T-helper 2 cell treated with Interferon-gamma antibody and Interleukin-4, amounts not matched to agents 5 μg/mL and 100 μg/mL, for 36 hours (primary cell): Measurements from ENCODE around the gene DMRT1.

ENCODE experiments used
- DNase-seq: peaks from one replicate; pipeline ENCODE4 v3.0.0; 2021; ENCODE audit warnings: low spot score
- H3K27ac Mint-ChIP-seq: one replicate; pipeline ENCODE4 v1.8.0; 2021; ENCODE audit warnings: mild to moderate bottlenecking, mixed read lengths
- H3K27me3 Mint-ChIP-seq: one replicate; pipeline ENCODE4 v1.8.0; 2021; ENCODE audit warnings: low read depth, mixed read lengths
- H3K36me3 Mint-ChIP-seq: one replicate; pipeline ENCODE4 v1.8.0; 2021; ENCODE audit warnings: low read depth, mixed read lengths
- H3K4me1 Mint-ChIP-seq: one replicate; pipeline ENCODE4 v1.8.0; 2021; ENCODE audit warnings: low read depth, mixed read lengths
- H3K4me3 Mint-ChIP-seq: one replicate; pipeline ENCODE4 v1.8.0; 2022; ENCODE audit warnings: mild to moderate bottlenecking, moderate library complexity, mixed read lengths
- H3K9me3 Mint-ChIP-seq: one replicate; pipeline ENCODE4 v1.8.0; 2021; ENCODE audit warnings: mixed read lengths

DMRT1 gene

DNA sequence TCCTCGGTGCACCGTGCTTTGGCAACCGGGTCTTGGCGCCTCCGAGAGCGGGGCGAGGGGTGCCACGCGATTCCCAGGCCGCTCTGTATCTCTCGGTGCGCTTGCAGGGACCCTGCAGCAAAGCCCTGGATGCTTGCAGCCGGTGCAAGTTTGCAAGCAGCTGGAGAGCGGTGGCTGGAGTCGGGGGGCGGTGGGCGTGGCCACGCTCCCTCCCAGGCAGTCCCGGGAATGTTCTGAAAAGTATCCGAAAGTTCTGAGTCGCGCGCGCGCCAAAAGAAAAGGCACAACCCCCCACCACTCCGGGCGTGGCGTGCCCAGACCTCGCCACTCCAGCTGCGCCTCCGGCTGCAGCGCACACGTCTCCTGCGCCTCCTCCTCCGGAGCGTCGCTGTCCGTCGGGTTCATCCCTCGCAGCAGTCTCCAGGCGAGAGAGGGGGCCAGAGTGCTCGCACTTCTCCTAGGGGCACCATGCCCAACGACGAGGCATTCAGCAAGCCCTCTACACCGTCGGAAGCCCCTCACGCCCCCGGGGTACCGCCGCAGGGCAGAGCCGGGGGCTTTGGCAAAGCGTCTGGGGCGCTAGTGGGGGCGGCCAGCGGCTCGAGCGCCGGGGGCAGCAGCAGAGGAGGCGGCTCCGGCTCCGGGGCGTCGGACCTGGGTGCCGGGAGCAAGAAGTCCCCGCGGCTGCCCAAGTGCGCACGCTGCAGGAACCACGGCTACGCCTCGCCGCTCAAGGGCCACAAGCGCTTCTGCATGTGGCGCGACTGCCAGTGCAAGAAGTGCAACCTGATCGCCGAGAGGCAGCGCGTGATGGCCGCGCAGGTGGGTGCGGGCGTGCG, at the start of gene DMRT1:
Gene DMRT1 (plus strand): TSS at position 327 of the 839 bp plus-strand sequence. CDS start 142 bp downstream, at position 469.
- peaks cover 62% of the 10 kb centered on the region for H3K27me3 Mint-ChIP-seq
- DNase-seq: no peak
- peaks cover 5% of the 10 kb centered on the region for H3K4me1 Mint-ChIP-seq
- no peaks in the 10 kb centered on the region for H3K36me3 Mint-ChIP-seq
- H3K9me3 Mint-ChIP-seq: no peaks in the 10 kb centered on the region
- no peak within 1 kb of the TSS for H3K27ac Mint-ChIP-seq
- no peak within 1 kb of the TSS for H3K4me3 Mint-ChIP-seq

DNA sequence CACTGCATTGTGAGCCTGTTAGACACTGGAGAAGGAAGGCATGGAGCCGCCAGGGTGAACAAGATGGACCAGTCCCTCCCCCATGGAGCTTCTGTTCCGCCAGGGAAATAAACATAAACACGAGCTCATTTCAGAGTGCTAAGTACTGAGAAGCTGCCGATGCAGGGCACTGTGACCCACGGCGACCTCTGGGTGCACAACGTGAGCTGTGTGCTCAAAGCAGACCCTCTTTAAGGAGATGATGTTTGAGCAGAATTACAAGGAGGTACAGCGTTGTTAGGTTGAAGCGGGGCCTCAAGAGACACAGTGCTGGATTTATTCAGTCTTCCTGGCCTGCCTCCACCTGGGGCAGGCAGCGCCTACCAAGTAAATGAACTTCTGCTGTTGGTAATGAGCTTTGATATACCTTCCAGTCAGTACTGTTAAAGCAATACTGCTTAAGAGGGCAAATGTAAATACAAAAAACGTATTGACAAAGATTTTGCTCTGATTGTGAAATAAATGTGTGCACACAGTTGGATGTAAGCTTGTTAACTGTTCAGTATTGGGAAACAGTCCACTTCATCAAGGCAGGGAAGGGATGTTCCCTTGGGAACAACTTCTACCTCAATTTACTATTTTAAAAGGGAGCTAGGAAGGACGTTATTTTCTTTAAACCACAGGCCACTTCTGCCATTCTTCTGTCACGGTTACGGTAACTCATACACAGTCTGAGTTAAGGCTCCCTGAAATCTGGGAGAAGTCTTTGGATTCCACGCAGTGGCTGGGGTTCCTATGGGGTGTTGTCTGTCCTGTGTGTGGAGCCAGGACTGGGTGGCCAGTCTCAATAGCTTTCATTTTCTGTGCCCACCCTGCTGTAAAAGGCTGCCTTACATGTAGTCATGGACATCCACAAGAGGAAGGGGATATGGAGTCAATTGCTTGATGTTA, 48.9 kb upstream of the DMRT1 start:
- no peak for DNase-seq
- H3K27ac Mint-ChIP-seq: no peak overlapping the region
- H3K4me3 Mint-ChIP-seq: no peak overlapping the region
- no peaks in the 10 kb centered on the region for H3K4me1 Mint-ChIP-seq
- H3K9me3 Mint-ChIP-seq: no peaks in the 10 kb centered on the region
- no peaks in the 10 kb centered on the region for H3K36me3 Mint-ChIP-seq
- peaks cover 6% of the 10 kb centered on the region for H3K27me3 Mint-ChIP-seq

GRCh38 chr9:794386-794785, 47.1 kb upstream of the DMRT1 start:
- Mint-ChIP-seq H3K27me3 (peaks cover 6% of the 10 kb centered on the region), H3K9me3 (no peaks in the 10 kb centered on the region), H3K4me3 (no peak overlapping the region), H3K4me1 (no peaks in the 10 kb centered on the region), H3K36me3 (no peaks in the 10 kb centered on the region), H3K27ac (no peak overlapping the region)
- no peak for DNase-seq

DNA sequence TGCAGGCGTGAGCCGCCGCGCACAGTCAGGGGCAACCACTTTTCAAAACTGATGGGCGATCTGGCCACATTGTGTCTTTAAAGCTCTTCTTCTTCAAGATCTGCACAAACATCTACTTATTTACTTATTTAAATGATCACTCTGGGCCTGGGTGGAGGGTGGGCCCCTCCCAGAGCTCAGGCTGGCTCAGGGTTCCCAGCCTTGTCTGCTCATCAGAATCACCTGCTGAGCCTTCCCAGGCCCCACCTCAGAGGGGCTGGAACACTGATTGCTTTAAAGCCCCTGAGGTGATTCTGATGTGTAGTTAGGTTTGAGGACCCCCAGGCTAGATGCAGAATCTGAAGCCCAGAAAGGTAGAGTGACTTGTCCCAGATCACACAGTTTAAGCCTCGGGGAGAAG, 45.6 kb upstream of the DMRT1 start:
- Mint-ChIP-seq H3K27ac (no peak overlapping the region), H3K4me3 (no peak overlapping the region), H3K4me1 (peaks cover 4% of the 10 kb centered on the region), H3K27me3 (peaks cover 8% of the 10 kb centered on the region), H3K36me3 (no peaks in the 10 kb centered on the region), H3K9me3 (no peaks in the 10 kb centered on the region)
- DNase-seq: no peak

- Mint-ChIP-seq H3K4me3 (no peak overlapping the region), H3K27me3 (peaks cover 21% of the 10 kb centered on the region), H3K9me3 (no peaks in the 10 kb centered on the region), H3K27ac (no peak overlapping the region), H3K36me3 (no peaks in the 10 kb centered on the region), H3K4me1 (peaks cover 7% of the 10 kb centered on the region)
- no peak for DNase-seq
These were observed 40.8 kb upstream of the DMRT1 start for GRCh38 chr9:800591-801150.

DNA sequence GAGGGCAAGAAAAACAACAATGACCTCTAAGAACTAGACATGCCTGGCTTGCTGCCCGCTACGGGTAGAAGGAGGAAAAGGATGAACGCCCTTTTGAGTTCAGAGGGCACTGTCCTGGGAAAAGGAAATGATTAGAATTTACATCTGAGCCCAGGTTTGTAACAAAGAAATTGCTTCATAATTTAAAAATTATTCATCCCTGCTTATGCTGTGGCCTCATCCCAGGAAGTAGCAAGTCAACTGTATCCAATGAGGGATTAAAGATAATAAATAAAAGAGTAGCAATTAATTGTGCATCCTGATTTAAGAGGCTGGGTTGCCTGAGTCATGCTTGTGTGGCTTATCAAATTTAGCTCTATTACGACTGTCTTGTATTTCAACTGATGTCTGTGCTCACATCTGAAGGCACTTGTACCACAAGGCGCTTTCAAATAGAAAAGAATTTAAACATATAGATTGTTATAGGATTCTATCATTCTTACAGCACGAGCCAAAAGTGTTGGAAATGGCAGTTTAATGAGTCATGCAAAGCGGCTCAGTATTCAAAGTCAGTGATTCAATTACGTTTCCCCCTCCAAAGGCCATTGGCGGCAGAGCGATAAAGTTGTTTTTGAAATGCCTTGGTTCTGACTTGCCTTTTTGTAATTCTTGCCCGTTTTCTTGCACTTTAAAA, 40.0 kb upstream of the DMRT1 start:
- Mint-ChIP-seq H3K9me3 (no peaks in the 10 kb centered on the region), H3K36me3 (no peaks in the 10 kb centered on the region), H3K27me3 (peaks cover 19% of the 10 kb centered on the region), H3K27ac (no peak overlapping the region), H3K4me1 (peaks cover 10% of the 10 kb centered on the region), H3K4me3 (no peak overlapping the region)
- no peak for DNase-seq

DNA sequence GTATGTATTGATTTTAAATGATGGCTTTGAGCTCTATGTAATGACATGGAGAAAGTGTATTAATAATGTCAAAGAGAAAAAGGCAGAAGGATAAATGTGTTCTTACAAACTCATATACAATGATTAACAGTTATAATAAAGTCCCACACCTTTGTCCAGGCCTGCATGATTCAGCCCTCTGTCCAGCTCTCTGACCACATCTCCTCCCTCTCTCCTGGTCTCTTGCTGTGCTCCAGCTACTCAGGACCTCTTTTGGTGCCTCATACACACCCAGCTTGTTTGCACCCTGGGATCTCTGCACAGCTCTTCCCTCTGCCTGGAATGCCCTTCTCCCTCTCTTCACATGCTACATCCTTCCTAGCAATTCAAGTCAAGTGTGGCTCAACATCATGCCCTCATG, 37.5 kb upstream of the DMRT1 start:
- Mint-ChIP-seq H3K4me3 (no peak overlapping the region), H3K27ac (no peak overlapping the region), H3K36me3 (no peaks in the 10 kb centered on the region), H3K27me3 (peaks cover 25% of the 10 kb centered on the region), H3K9me3 (no peaks in the 10 kb centered on the region), H3K4me1 (peaks cover 10% of the 10 kb centered on the region)
- DNase-seq: no peak

GRCh38 chr9:805151-805550, 36.3 kb upstream of the DMRT1 start:
- Mint-ChIP-seq H3K4me3 (no peak overlapping the region), H3K36me3 (no peaks in the 10 kb centered on the region), H3K27ac (no peak overlapping the region), H3K27me3 (peaks cover 25% of the 10 kb centered on the region), H3K9me3 (no peaks in the 10 kb centered on the region), H3K4me1 (peaks cover 10% of the 10 kb centered on the region)
- DNase-seq: no peak

- Mint-ChIP-seq H3K27me3 (peaks cover 21% of the 10 kb centered on the region), H3K27ac (no peak overlapping the region), H3K9me3 (no peaks in the 10 kb centered on the region), H3K4me1 (peaks cover 3% of the 10 kb centered on the region), H3K4me3 (no peak overlapping the region), H3K36me3 (no peaks in the 10 kb centered on the region)
- no peak for DNase-seq
These were observed 35.0 kb upstream of the DMRT1 start for GRCh38 chr9:806285-807156.

- H3K27me3 Mint-ChIP-seq: peaks cover 7% of the 10 kb centered on the region
- no peak for DNase-seq
- H3K36me3 Mint-ChIP-seq: no peaks in the 10 kb centered on the region
- no peak overlapping the region for H3K4me3 Mint-ChIP-seq
- H3K4me1 Mint-ChIP-seq: peaks cover 3% of the 10 kb centered on the region
- no peak overlapping the region for H3K27ac Mint-ChIP-seq
- H3K9me3 Mint-ChIP-seq: no peaks in the 10 kb centered on the region
These were observed 30.4 kb upstream of the DMRT1 start for GRCh38 chr9:811106-811531.

GRCh38 chr9:818958-819357, 22.5 kb upstream of the DMRT1 start:
- H3K36me3 Mint-ChIP-seq: no peaks in the 10 kb centered on the region
- H3K27ac Mint-ChIP-seq: no peak overlapping the region
- H3K4me1 Mint-ChIP-seq: peaks cover 2% of the 10 kb centered on the region
- DNase-seq: no peak
- H3K4me3 Mint-ChIP-seq: no peak overlapping the region
- H3K9me3 Mint-ChIP-seq: no peaks in the 10 kb centered on the region
- peaks cover 21% of the 10 kb centered on the region for H3K27me3 Mint-ChIP-seq

- Mint-ChIP-seq H3K4me1 (no peaks in the 10 kb centered on the region), H3K36me3 (no peaks in the 10 kb centered on the region), H3K4me3 (no peak overlapping the region), H3K9me3 (no peaks in the 10 kb centered on the region), H3K27me3 (no peaks in the 10 kb centered on the region), H3K27ac (no peak overlapping the region)
- no peak for DNase-seq
These were observed 14.8 kb upstream of the DMRT1 start for GRCh38 chr9:826500-827280.
